Amniotic stem cell (primary cell): ENCODE results near the gene UGT1A1.
"Not testable (repeated sequence)": the region's sequence is repeated elsewhere in the genome, so short reads cannot be mapped to it uniquely, and the experiment has no call there.

Source experiments
- DNase-seq: peaks from one replicate; lab custom pipeline; 2025; lab: John Stamatoyannopoulos, UW

UGT1A1 gene

DNA sequence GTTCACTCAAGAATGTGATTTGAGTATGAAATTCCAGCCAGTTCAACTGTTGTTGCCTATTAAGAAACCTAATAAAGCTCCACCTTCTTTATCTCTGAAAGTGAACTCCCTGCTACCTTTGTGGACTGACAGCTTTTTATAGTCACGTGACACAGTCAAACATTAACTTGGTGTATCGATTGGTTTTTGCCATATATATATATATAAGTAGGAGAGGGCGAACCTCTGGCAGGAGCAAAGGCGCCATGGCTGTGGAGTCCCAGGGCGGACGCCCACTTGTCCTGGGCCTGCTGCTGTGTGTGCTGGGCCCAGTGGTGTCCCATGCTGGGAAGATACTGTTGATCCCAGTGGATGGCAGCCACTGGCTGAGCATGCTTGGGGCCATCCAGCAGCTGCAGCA lies at the start of gene UGT1A1:
Gene UGT1A1, plus strand, starts transcription at position 228 of the 400 bp plus-strand sequence. Its CDS starts 18 bp downstream, at position 246.
- DNase-seq, result no peak

DNA sequence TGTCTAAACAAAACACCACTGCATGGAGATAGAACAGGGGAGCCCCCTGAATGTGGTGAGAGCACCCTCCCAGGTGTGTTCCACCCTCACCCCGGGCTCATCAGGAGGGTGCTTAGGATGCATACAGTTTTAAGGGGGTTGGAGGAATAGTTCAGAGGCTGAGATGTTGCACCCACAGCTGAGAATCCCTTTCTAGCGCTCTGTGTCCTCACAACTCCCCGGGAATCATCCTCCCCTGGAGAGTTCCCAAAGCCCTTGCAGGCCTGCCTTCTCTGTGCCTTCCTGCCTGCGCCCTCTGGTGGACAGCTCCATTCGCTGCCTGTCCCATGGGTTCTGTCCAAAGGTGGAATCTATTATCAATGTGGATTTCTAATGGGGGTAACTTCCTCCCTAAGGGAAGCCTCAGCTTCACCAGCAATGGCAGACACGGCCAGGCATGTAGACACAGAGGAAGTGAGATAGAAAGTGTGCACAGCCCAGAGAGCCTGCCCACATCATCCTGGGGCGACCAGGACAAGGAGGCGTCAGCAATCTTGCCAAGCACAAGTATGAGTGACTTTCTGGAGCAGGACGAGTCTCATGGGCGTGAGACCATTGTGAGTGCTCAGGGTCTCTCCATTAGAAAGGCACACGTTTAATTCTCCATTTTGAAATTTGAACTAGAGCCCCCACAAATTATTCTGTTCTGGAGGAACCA lies 48.6 kb upstream of the UGT1A1 start:
- peak; percentile 75 for DNase-seq

DNA sequence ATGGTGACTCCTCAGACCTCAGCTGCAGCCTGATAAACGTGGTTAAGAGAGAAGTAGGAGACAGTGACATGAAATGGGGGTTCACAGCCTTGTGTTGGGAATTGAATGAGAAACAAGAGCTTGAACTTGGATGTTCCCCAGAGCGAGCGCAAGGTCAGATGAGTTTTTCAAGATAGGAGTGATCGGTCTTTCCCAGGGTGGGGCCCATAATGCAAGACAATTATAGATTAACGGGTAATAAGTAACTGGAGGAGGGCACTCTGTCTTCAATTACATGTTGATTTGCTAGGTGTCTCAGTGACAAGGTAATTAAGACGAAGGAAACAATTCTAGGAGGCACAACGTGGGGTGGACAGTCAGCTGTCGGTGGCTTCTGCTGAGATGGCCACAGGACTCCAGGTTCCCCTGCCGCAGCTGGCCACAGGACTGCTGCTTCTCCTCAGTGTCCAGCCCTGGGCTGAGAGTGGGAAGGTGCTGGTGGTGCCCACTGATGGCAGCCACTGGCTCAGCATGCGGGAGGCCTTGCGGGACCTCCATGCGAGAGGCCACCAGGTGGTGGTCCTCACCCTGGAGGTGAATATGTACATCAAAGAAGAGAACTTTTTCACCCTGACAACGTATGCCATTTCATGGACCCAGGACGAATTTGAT lies 47.3 kb upstream of the UGT1A1 start, which contains the start of gene UGT1A5:
Gene UGT1A5, plus strand, starts transcription at position 297 of the 651 bp plus-strand sequence. Its CDS starts 85 bp downstream, at position 382.
- DNase-seq, result no peak

DNA sequence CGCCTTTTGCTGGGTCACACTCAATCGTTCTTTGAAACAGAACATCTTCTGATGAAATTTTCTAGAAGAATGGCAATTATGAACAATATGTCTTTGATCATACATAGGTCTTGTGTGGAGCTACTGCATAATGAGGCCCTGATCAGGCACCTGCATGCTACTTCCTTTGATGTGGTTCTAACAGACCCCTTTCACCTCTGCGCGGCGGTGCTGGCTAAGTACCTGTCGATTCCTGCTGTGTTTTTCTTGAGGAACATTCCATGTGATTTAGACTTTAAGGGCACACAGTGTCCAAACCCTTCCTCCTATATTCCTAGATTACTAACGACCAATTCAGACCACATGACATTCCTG lies 46.8 kb upstream of the UGT1A1 start:
- no peak for DNase-seq

DNA sequence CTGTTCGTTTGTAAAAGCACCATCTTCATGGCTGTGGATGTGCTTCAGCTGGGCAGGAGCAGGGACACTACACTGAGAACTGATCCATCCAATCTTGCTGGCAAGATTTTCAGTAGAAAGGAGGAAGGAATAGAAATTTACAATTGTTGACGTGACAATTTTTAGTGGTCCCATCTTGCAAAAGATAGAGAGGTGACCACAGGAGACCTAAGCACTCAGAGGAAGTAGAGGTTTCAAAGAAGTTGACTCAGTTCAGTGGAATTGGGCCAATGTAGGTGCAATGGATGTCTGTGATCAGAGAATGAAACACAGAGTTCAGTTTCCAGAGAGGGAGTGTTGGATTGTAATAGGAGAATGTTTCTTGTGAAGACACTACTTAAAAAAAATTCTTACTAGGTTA lies 45.9 kb upstream of the UGT1A1 start:
- no peak for DNase-seq

DNA sequence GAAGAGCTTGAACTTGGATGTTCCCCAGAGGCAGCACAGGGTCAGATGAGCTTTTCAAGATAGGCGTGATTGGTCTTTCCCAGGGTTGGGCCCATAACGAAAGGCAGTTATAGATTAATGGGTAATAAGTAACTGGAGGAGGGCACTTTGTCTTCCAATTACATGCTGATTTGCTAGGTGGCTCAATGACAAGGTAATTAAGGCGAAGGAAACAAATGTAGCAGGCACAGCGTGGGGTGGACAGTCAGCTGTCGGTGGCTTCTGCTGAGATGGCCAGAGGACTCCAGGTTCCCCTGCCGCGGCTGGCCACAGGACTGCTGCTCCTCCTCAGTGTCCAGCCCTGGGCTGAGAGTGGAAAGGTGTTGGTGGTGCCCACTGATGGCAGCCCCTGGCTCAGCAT lies 41.5 kb upstream of the UGT1A1 start, which contains the start of gene UGT1A4:
Gene UGT1A4, plus strand, starts transcription at position 185 of the 400 bp plus-strand sequence. Its CDS starts 85 bp downstream, at position 270.
- no peak for DNase-seq

DNA sequence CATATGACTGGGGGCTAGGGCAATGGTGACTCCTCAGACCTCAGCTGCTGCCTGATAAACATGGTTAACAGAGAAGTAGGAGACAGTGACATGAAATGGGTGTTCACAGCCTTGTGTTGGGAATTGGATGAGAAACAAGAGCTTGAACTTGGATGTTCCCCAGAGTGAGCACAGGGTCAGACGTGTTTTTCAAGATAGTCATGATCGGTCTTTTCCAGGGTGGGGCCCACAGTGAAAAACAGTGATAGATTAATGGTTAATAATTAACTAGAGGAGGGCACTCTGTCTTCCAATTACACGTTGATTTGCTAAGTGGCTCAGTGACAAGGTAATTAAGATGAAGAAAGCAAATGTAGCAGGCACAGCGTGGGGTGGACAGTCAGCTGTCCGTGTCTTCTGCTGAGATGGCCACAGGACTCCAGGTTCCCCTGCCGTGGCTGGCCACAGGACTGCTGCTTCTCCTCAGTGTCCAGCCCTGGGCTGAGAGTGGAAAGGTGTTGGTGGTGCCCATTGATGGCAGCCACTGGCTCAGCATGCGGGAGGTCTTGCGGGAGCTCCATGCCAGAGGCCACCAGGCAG lies 31.3 kb upstream of the UGT1A1 start, which contains the start of gene UGT1A3:
Gene UGT1A3, plus strand, starts transcription at position 320 of the 579 bp plus-strand sequence. Its CDS starts 85 bp downstream, at position 405.
- DNase-seq, result no peak

DNA sequence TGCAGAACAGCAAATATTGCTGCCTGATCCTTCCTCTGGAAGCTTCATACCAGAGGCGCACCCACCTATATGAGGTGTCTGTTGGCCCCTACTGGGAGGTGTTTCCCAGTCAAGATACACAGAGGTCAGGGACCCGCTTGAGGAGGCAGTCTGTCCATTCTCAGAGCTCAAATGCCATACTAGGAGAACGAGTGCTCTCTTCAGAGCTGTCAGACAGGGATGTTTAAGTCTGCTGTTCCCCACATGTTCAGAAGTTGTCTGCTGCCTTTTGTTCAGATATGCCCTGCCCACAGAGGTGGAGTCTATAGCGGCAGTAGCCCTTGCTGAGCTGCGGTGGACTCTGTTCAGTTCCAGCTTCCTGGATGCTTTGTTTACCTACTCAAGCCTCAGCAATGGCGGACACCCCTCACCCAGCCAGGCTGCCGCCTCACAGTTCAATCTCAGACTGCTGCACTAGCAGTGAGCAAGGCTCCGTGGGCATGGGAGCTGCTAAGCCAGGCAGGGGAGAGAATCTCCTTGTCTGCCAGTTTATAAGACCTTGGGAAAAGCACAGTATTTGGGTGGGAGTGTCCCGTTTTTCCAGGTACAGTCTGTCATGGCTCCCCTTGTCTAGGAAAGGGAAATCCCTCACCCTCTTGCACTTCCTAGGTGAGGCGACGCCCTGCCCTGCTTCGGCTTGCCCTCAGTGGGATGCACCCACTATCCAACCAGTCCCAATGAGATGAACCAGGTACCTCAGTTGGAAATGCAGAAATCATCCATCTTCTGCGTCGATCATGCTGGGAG lies 23.0 kb upstream of the UGT1A1 start:
- not testable (repeated sequence) for DNase-seq

DNA sequence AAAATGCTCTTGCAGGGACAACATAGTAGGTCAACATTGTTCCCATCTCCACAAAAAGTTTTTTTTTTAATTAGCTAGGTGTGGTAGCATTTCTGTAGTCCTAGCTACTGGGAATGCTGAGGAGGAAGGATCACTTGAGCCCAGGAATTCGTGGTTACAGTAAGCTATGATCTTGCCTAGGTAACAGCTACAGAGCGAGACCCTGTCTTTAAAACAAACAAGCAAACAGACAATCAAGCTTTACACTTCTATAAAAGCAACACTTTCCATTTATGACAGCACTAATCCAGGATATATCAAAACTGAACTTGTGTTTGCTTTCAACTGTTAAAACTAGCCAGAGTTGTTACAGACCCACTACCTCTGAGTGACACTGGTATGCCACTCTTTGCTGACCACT lies 19.2 kb upstream of the UGT1A1 start:
- no peak for DNase-seq

DNA sequence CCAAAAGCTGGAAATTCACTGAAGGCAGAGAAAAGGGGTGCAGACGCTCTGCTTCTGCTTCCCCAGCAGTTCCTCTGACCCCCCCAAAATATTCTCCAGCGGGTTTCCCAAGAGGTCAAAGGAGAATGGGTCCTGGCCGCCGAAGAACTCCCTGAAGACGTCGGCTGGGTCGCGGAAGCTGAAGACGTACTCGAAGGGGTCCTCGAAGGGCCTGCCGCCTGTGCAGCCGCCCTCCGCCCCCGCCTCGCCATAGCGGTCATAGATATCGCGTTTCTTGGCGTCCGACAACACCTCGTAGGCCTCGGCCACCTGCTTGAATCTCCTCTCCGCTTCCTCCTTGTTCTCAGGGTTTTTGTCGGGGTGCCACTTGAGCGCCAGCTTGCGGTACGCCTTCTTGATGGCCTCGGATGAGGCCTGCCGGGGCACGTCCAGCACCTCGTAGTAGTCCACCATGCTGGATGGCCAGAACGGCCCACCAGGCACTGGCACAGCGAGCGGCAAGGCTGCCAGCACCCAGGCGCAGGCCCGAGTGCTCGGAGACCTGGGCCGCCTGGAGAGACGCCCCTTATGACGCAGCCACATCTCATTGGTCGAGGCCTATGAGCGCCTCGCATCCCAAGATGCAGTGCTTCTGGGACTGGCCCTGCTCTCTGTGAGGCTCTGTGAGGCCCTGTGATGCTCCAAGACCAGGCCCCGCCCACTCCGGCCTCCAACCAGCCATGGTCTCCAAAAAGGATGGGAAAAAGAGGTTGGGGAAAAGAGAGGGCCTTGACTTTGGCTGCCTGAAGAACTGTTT lies 16.4 kb upstream of the UGT1A1 start:
- DNase-seq, result no peak

DNA sequence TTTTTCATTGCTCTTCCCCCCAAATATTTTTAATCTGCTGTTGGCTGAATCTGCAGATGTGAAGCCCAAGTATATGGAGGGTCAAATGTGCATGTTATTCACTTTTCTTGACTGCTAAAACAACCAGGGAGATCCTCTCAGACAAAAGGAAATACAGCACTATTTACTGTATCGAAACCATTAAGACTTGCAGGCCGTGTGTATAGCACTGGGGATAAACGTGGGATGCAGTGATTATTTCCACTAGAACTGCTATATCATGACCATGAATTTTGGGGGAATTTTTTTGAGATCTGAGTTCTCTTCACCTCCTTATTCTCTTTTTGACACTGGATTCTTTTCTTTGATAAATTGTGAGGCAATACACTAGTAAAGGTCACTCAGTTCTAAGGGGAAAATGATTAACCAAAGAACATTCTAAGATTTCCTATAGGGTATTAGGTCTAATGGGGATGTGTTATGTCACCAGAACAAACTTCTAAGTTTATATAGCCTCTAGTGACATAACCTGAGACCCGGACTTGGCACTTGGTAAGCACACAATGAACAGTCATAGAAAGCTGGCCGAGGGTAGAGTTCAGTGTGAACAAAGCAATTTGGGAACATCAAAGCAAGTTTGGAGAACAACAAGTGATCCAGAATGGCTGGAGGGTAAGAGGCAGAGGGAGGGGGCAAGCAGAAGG lies 14.9 kb upstream of the UGT1A1 start:
- no peak for DNase-seq

DNA sequence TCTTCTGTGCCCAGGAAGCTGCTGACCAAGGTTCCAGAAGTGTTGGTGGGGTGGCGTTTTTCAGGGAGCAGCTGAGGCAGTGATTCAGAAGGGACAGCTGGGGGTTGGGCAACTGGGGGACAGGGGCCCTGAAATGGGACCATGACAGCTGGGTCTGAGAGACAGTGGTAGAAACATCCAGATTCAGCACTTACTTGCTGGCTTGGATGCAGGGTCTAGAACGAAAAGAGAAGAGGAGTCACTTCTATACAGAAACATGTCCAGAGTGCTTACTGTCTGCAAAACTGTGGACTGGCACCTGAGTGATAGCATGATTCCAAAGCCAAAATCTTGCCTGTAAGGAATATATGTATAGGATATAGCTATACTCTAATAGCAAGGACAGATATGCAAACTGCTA lies 14.2 kb upstream of the UGT1A1 start:
- not testable (repeated sequence) for DNase-seq

DNA sequence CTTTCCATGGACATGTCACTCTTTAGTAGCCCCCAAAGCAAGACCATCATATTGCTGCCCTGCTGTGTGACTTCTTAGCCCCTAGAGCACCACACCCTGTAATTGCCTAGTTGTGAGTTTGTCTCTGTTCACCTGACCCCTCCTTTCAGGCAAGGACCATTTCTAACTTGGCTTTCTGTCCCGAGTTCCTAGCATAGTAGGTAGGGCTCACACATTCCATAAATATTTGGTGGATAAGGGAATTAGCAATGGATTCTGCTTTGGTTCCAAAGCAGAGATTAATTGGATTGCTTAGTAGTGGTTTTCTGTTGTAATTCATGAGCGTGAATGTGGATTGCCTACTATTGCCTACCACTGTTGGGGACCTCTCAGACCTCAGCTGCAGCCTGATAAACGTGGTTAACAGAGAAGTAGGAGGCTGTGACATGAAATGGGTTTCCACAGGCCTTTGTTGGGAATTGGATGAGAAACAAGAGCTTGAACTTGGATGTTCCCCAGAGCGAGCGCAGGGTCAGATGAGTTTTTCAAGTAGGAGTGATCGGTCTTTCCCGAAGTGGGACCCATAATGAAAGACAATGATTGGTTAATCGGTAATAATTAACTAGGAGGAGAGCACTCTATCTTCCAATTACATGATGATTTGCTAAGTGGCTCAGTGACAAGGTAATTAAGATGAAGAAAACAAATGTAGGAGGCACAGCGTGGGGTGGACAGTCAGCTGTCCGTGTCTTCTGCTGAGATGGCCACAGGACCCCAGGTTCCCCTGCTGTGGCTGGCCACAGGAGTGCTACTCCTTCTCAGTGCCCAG lies 13.4 kb upstream of the UGT1A1 start:
- no peak for DNase-seq

DNA sequence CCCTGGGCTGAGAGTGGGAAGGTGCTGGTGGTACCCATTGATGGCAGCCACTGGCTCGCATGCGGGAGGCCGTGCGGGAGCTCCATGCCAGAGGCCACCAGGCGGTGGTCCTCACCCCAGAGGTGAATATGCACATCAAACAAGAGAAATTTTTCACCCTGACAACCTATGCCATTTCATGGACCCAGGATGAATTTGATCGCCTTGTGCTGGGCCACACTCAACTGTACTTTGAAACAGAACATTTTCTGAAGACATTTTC lies 12.9 kb upstream of the UGT1A1 start:
- DNase-seq, result no peak

DNA sequence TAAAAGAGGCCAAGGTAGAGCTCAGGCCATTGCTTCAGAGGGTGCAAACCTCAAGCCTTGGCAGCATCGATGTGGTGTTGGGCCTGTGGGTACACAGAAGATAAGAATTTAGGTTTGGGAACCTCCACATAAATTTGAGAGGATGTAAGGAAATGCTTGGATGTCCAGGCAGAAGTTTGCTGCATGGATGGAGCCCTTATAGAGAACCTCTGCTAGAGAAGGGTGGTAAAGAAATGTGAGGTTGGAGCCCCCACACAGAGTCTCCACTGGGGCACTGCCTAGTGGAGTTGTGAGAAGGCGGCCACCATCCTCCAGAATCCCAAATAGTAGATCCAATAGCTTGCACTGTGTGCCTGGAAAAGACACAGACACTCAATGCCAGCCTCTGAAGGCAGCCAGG lies 9.4 kb upstream of the UGT1A1 start:
- DNase-seq, result not testable (repeated sequence)

DNA sequence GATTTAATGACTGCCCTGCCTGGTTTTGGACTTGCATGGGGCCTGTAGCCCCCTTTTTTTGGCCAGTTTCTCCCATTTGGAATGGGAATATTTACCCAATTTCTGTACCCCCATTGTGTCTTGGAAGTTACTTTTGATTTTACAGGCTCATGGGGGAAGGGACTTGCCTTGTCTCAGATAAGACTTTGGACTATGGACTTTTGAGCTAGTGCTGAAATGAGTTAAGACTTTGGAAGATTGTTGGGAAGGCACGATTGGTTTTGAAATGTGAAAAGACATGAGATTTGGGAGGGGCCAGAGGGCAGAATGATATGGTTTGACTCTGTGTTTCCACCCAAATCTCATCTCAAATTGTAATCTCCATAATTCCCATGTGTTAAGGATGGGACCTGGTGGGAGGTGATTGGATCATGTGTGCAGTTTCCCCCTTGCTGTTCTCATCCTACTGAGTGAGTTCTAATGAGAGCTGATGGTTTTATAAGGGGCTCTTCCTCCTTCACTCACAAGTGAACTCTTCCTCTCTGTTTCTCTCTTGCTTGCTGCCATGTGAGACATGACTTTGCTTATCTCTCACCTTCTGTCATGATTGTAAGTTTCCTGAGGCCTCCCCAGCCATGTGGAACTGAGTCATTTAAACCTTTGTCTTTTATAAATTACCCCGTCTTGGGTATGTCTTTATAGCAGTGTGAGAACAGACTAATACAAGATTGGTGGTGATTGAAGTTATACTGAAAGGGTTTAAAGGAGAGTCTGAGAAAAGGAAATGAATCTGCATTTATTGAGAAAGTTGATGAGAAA lies 8.7 kb upstream of the UGT1A1 start:
- not testable (repeated sequence) for DNase-seq

DNA sequence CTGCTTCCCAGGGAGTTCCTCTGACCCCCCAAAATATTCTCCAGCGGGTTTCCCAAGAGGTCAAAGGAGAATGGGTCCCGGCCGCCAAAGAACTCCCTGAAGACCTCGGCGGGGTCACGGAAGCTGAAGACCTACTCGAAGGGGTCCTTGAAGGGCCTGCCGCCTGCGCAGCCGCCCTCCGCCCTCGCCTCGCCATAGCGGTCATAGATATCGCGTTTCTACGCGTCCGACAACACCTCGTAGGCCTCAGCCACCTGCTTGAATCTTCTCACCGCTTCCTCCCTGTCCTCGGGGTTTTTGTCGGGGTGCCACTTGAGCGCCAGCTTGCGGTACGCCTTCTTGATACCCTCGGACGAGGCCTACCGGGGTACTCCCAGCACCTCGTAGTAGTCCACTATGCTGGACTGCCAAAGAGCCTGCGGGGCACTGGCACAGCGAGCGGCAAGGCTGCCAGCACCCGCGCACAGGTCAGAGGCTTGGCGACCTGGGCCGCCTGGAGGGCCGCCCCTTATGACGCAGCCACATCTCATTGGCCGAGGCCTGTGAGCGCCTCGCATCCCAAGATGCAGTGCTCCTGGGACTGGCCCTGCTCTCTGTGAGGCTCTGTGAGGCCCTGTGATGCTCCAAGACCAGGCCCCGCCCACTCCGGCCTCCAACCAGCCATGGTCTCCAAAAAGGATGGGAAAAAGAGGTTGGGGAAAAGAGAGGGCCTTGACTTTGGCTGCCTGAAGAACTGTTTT lies 5.0 kb upstream of the UGT1A1 start:
- DNase-seq, result no peak

DNA sequence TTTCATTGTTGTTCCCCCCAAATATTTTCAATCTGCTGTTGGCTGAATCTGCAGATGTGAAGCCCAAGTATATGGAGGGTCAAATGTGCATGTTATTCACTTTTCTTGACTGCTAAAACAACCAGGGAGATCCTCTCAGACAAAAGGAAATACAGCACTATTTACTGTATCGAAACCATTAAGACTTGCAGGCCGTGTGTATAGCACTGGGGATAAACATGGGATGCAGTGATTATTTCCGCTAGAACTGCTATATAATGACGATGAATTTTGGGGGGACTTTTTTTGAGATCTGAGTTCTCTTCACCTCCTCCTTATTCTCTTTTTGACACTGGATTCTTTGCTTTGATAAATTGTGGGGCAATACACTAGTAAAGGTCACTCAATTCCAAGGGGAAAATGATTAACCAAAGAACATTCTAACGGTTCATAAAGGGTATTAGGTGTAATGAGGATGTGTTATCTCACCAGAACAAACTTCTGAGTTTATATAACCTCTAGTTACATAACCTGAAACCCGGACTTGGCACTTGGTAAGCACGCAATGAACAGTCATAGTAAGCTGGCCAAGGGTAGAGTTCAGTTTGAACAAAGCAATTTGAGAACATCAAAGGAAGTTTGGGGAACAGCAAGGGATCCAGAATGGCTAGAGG lies 3.5 kb upstream of the UGT1A1 start:
- DNase-seq, result no peak
